Retinal pigment epithelial cell (primary cell): Measurements from ENCODE around the gene ABR.
"Not testable (repeated sequence)": the region's sequence is repeated elsewhere in the genome, so short reads cannot be mapped to it uniquely, and the experiment has no call there.

Source experiments
- DNase-seq: peaks from one replicate; pipeline ENCODE4 v3.0.0-alpha.2; 2010; ENCODE audit warnings: low read depth
- H3K4me3 ChIP-seq: 2 replicates; pipeline ENCODE4 v1.5.1; 2011; ENCODE audit warnings: mild to moderate bottlenecking, low read length, control low read depth, moderate library complexity
- CTCF ChIP-seq: conservative IDR thresholded peaks from 2 replicates; pipeline ENCODE4 v1.5.1; 2011; ENCODE audit warnings: low read depth, low read length, control low read depth, inconsistent platforms

The ABR gene

GRCh38 chr17:1201132-1201702, 21.4 kb upstream of the ABR start:
- H3K4me3 ChIP-seq = no peak overlapping the region
- DNase-seq = no peak
- no peak for TF ChIP-seq CTCF

- not testable (repeated sequence) for H3K4me3 ChIP-seq, DNase-seq
Observed at GRCh38 chr17:1199271-1199743, 19.5 kb upstream of the ABR start.

- TF ChIP-seq CTCF = no peak
- no peak overlapping the region for H3K4me3 ChIP-seq
- DNase-seq = no peak
Observed at GRCh38 chr17:1197781-1198490, 18.2 kb upstream of the ABR start.

- DNase-seq = peak; percentile 95
- H3K4me3 ChIP-seq = no peak overlapping the region
- TF ChIP-seq CTCF = no peak
Observed at GRCh38 chr17:1197379-1197778, 17.6 kb upstream of the ABR start.

- no peak for DNase-seq
- no peak overlapping the region for H3K4me3 ChIP-seq
Observed at GRCh38 chr17:1196946-1197345, 17.2 kb upstream of the ABR start.

GRCh38 chr17:1192911-1193699, 13.3 kb upstream of the ABR start:
- no peak for TF ChIP-seq CTCF
- H3K4me3 ChIP-seq = no peak overlapping the region
- no peak for DNase-seq

More at GRCh38 chr17:1196946-1197345, 17.2 kb upstream of the ABR start:
- no peak for TF ChIP-seq CTCF

GRCh38 chr17:1190751-1191331, 11.1 kb upstream of the ABR start:
- no peak overlapping the region for H3K4me3 ChIP-seq
- no peak for DNase-seq
- TF ChIP-seq CTCF = no peak
